ENCODE measurements around the gene PMPCA. TPM values are rescaled to one million over a fixed set of nuclear protein-coding genes. Genes with fewer than 3 reads are reported as not detected.

PMPCA gene
- polyA plus RNA-seq, 2 donors: 32.0 to 38.6 TPM

DNA sequence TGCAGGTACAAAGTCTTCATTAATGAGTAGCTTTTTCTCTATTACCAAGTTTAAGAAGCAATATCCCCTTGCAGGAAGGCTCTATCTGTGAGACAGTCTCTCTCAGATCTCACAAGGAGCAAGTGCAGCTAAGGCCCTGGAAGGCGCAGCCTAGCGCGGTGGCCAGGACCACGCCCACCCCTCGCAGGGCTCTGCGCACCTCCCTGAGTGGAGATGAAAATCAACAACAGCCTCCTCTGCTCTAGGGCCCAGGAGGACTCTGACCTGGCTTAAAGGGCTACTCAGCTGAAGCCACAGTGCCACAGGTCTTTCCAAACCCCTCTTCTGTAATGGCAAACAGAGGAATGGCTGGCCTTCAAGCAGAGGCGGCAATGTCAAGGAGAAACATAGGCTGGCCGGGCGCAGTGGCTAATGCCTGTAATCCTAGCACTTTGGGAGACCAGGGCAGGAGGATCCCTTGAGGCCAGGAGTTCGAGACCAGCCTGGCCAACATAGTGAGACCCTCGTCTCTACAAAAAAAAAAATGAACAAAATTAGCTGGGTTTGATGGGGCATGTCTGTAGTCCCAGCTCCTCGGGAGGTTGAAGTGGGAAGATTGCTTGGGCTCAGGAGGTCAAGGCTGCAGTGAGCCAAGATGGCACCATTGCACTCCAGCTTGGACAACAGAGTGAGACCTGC is 60.5 kb downstream of the PMPCA start:
- Histone ChIP-seq H3K4me3 (ENCODE audit: low read depth in 1 of 2, low read length in 2 of 2) (no peak overlapping the region), H3K27ac (ENCODE audit: low read depth in 2 of 2, low read length in 1 of 2) (no peak overlapping the region), H3K36me3 (ENCODE audit: control insufficient read depth in 2 of 2, insufficient read depth in 2 of 2, low read length in 1 of 2) (peaks cover 21 to 72% of the 10 kb centered on the region in 2 donors), H3K4me1 (ENCODE audit: control insufficient read depth in 2 of 2, insufficient read depth in 2 of 2, low read length in 1 of 2) (no peaks in the 10 kb centered on the region), H3K9me3 (ENCODE audit: control insufficient read depth in 2 of 2, insufficient read depth in 1 of 2, low read depth in 1 of 2, low read length in 1 of 2) (no peaks in the 10 kb centered on the region), H3K27me3 (ENCODE audit: control insufficient read depth in 1 of 2, insufficient read depth in 2 of 2, low read length in 2 of 2) (no peaks in the 10 kb centered on the region)
- WGBS, 2 donors: 94 to 95% methylated on average over 12 of the region's 12 CpGs

DNA sequence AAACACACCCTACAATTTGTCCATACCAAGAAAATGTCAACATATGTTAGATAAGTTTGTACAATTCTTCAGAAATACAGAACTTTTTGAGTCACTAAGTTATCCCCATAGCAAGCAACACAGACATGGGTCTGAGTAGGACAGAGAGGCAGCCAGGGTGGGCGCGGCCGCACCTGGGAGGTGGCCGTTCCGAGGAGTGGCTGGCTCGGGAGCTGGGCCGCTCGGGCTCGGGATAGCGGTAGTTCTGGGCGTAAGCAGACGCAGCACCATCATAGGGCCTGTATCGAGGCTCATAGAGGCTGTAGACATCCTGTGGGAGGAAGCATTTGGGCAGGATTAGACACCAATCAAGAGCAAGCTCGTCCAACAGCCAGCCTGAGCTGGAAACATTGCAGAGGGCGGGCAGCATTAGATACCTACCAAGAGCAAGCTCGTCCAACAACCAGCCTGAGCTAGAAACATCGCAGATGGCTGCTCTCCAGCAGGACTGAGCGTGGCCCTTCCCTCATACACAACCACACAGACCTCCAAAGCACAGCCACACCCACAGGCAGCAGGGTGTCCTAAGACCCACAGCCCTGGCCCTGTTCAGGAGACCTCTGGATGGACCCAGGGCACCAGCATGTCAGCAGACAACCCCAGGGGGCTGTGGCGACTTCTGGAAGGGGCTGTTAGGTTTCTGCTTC is 61.5 kb downstream of the PMPCA start:
- no peak overlapping the region for H3K4me3 ChIP-seq (ENCODE audit: low read depth in 1 of 2, low read length in 2 of 2)
- peaks cover 24 to 72% of the 10 kb centered on the region in 2 donors for H3K36me3 ChIP-seq (ENCODE audit: control insufficient read depth in 2 of 2, insufficient read depth in 2 of 2, low read length in 1 of 2)
- no peaks in the 10 kb centered on the region for H3K9me3 ChIP-seq (ENCODE audit: control insufficient read depth in 2 of 2, insufficient read depth in 1 of 2, low read depth in 1 of 2, low read length in 1 of 2)
- no peaks in the 10 kb centered on the region for H3K4me1 ChIP-seq (ENCODE audit: control insufficient read depth in 2 of 2, insufficient read depth in 2 of 2, low read length in 1 of 2)
- no peak overlapping the region for H3K27ac ChIP-seq (ENCODE audit: low read depth in 2 of 2, low read length in 1 of 2)
- no peaks in the 10 kb centered on the region for H3K27me3 ChIP-seq (ENCODE audit: control insufficient read depth in 1 of 2, insufficient read depth in 2 of 2, low read length in 2 of 2)
- WGBS, 2 donors: 90 to 94% methylated on average over 19 of the region's 19 CpGs

DNA sequence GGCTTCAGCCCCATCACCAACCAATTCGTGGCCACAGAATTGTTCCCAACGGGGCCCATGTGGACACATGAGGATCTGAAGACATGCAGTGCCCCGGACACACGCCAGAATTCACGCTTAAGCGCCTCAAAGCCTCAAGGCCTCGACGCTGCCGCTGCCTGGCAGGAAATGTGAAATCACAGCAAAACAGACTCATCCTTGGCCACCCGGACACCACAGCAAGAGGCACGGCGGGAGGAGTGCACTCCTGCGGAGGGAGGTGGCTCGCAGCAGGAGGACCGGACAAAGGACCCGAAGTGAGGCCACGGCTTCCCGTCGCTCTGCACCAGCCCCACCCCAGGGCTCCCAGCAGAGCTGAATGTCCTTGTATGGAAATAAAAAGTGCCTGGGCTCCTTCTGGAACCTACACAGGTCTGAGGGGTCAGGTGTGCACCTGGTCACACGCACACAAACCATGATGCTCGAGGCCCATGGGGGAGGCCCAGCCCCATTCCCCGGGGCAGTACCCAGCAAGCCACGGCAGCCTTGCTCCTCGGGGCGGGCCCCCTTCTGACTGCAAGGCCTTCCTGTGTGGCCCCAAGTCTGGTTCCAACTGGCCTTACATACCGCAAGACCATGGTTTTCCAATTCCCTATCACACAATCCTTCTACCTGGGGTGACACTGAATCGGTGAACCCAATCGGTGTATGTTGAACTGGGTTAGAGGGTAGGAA is 62.3 kb downstream of the PMPCA start:
- H3K27me3 ChIP-seq (ENCODE audit: control insufficient read depth in 1 of 2, insufficient read depth in 2 of 2, low read length in 2 of 2): no peaks in the 10 kb centered on the region
- H3K4me1 ChIP-seq (ENCODE audit: control insufficient read depth in 2 of 2, insufficient read depth in 2 of 2, low read length in 1 of 2): no peaks in the 10 kb centered on the region
- peaks cover 23 to 74% of the 10 kb centered on the region in 2 donors for H3K36me3 ChIP-seq (ENCODE audit: control insufficient read depth in 2 of 2, insufficient read depth in 2 of 2, low read length in 1 of 2)
- WGBS, 2 donors: 88 to 91% methylated on average over 28 of the region's 28 CpGs
- no peak overlapping the region for H3K4me3 ChIP-seq (ENCODE audit: low read depth in 1 of 2, low read length in 2 of 2)
- no peaks in the 10 kb centered on the region for H3K9me3 ChIP-seq (ENCODE audit: control insufficient read depth in 2 of 2, insufficient read depth in 1 of 2, low read depth in 1 of 2, low read length in 1 of 2)
- no peak overlapping the region for H3K27ac ChIP-seq (ENCODE audit: low read depth in 2 of 2, low read length in 1 of 2)

DNA sequence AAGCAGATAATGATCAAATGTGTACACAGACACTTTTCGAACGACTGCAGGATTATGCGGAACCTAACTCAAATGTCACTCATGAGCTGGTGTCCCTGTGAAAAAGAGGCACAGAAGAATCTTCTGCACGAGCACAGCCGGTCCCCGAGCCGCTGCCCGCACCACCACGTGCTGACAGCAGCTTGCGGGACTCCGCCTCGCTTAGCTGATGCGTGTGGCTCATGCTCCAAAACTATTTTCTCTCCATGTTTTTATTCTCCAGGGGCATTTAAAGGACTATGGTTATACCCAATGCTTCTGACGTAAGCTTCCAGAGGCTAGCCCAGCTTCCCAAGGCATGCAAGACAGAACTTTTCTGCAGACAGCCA is 62.9 kb downstream of the PMPCA start:
- 92% methylated on average over 14 of the region's 14 CpGs for WGBS, 2 donors
- Histone ChIP-seq H3K9me3 (ENCODE audit: control insufficient read depth in 2 of 2, insufficient read depth in 1 of 2, low read depth in 1 of 2, low read length in 1 of 2) (no peaks in the 10 kb centered on the region), H3K4me3 (ENCODE audit: low read depth in 1 of 2, low read length in 2 of 2) (no peak overlapping the region), H3K27ac (ENCODE audit: low read depth in 2 of 2, low read length in 1 of 2) (no peak overlapping the region), H3K4me1 (ENCODE audit: control insufficient read depth in 2 of 2, insufficient read depth in 2 of 2, low read length in 1 of 2) (no peaks in the 10 kb centered on the region), H3K27me3 (ENCODE audit: control insufficient read depth in 1 of 2, insufficient read depth in 2 of 2, low read length in 2 of 2) (no peaks in the 10 kb centered on the region), H3K36me3 (ENCODE audit: control insufficient read depth in 2 of 2, insufficient read depth in 2 of 2, low read length in 1 of 2) (peaks cover 23 to 72% of the 10 kb centered on the region in 2 donors)

Other genes starting within 250 kb of the PMPCA start
- not detected for gene LHX3, start 205.5 kb upstream of the PMPCA start, polyA plus RNA-seq
- gene QSOX2, start 164.8 kb upstream of the PMPCA start, polyA plus RNA-seq: 1 to 10 TPM; 2.6 to 3.6 TPM
- not detected for gene CCDC187, start 106.6 kb upstream of the PMPCA start, polyA plus RNA-seq
- 1 to 10 TPM; 1.7 to 4.5 TPM for gene GPSM1, start 83.1 kb upstream of the PMPCA start, polyA plus RNA-seq
- gene DNLZ, start 46.9 kb upstream of the PMPCA start, polyA plus RNA-seq: 10 to 100 TPM in 1 of 2 donors, 1 to 10 TPM in 1; 7.1 to 10.1 TPM
- gene CARD9, start 37.0 kb upstream of the PMPCA start, polyA plus RNA-seq: 1 to 10 TPM; 1.1 to 1.8 TPM
- gene SNAPC4, start 10.5 kb upstream of the PMPCA start, polyA plus RNA-seq: 1 to 10 TPM; 3.5 to 6.6 TPM
- 10 to 100 TPM; 20.1 to 24.2 TPM for gene ENTR1, start within 50 bp of the PMPCA start, polyA plus RNA-seq
- 10 to 100 TPM in 1 of 2 donors, 1 to 10 TPM in 1; 6.2 to 10.5 TPM for gene INPP5E, start 29.2 kb downstream of the PMPCA start, polyA plus RNA-seq
- 10 to 100 TPM; 24.3 to 32.9 TPM for gene SEC16A, start 72.4 kb downstream of the PMPCA start, polyA plus RNA-seq
- gene NOTCH1, start 135.4 kb downstream of the PMPCA start, polyA plus RNA-seq: 10 to 100 TPM in 1 of 2 donors, 1 to 10 TPM in 1; 9.6 to 19.8 TPM

Measured in esophagus (tissue), 2 donors.